Left ventricle myocardium inferior (tissue), 1 donor: ENCODE measurements around the gene HAND1. TPM values are rescaled to one million over a fixed set of nuclear protein-coding genes. Genes with fewer than 3 reads are reported as not detected.

Experiments used
- DNase-seq: peaks from one replicate; pipeline ENCODE4 v3.0.0-alpha.2; 2020
- H3K27ac ChIP-seq: fragments of 200-600 bp; replicated peaks from 2 replicates; pipeline ENCODE4 v1.8.0; 2021
- H3K27me3 ChIP-seq: fragments of 200-600 bp; 2 replicates; pipeline ENCODE4 v1.8.0; 2021; ENCODE audit warnings: low read depth
- H3K36me3 ChIP-seq: fragments of 200-600 bp; 2 replicates; pipeline ENCODE4 v1.8.0; 2021
- H3K4me1 ChIP-seq: fragments of 200-600 bp; 2 replicates; pipeline ENCODE4 v1.8.0; 2021
- H3K4me3 ChIP-seq: fragments of 200-600 bp; 2 replicates; pipeline ENCODE4 v1.8.0; 2021; ENCODE audit warnings: mild to moderate bottlenecking, moderate library complexity
- H3K9me3 ChIP-seq: fragments of 200-600 bp; replicated peaks from 2 replicates; pipeline ENCODE4 v1.8.0; 2021
- CTCF ChIP-seq: fragments of 200-600 bp; IDR thresholded peaks from 2 replicates; pipeline ENCODE4 v1.8.0; 2021; ENCODE audit warnings: antibody characterized with exemption, mild to moderate bottlenecking, borderline replicate concordance
- intact Hi-C: fragments of 100-400 bp; cut with micrococcal nuclease; formaldehyde crosslinking; loops from one replicate; pipeline ENCODE4 v1.11.0; 2022
- total RNA-seq: library from RNA; stranded (reverse); fragmentation: NEBNext Ultra II Directional; extraction: Animal tissue kit (Norgen Biotek cat#: 25700); gene quantifications from one replicate; pipeline ENCODE4 v1.2.1, GENCODE V29; 2021
- donor health status: DM: no; HTN: yes; CAD: no; lungs with severe emphysema.

The HAND1 gene
- total RNA-seq, 1 donor from 2014 or later: 26.2 TPM

- H3K9me3 ChIP-seq: no peaks in the 10 kb centered on the region
- no peak for DNase-seq
- intact Hi-C loops: no loop called here
- H3K4me3 ChIP-seq: no peak overlapping the region
- H3K27ac ChIP-seq: no peak overlapping the region
- H3K27me3 ChIP-seq: peaks cover 45% of the 10 kb centered on the region
- no peak for TF ChIP-seq CTCF
- H3K4me1 ChIP-seq: peaks cover 16% of the 10 kb centered on the region
- no peaks in the 10 kb centered on the region for H3K36me3 ChIP-seq
These were observed 45.1 kb upstream of the HAND1 start for GRCh38 chr5:154523104-154523503.

GRCh38 chr5:154522284-154522683 is 44.3 kb upstream of the HAND1 start:
- intact Hi-C loops: no loop called here

GRCh38 chr5:154521756-154522155 is 43.7 kb upstream of the HAND1 start:
- Histone ChIP-seq H3K4me3 (no peak overlapping the region), H3K27ac (no peak overlapping the region), H3K4me1 (peaks cover 16% of the 10 kb centered on the region), H3K27me3 (peaks cover 52% of the 10 kb centered on the region), H3K9me3 (no peaks in the 10 kb centered on the region), H3K36me3 (no peaks in the 10 kb centered on the region)
- intact Hi-C loops: no loop called here
- no peak for TF ChIP-seq CTCF
- no peak for DNase-seq

More at GRCh38 chr5:154522284-154522683, 44.3 kb upstream of the HAND1 start:
- Histone ChIP-seq H3K9me3 (no peaks in the 10 kb centered on the region), H3K4me3 (no peak overlapping the region), H3K4me1 (peaks cover 16% of the 10 kb centered on the region), H3K27ac (no peak overlapping the region), H3K27me3 (peaks cover 47% of the 10 kb centered on the region), H3K36me3 (no peaks in the 10 kb centered on the region)
- DNase-seq: no peak
- TF ChIP-seq CTCF: no peak

GRCh38 chr5:154520861-154521453 is 42.9 kb upstream of the HAND1 start:
- Histone ChIP-seq H3K36me3 (no peaks in the 10 kb centered on the region), H3K27me3 (peaks cover 58% of the 10 kb centered on the region), H3K4me1 (peaks cover 16% of the 10 kb centered on the region), H3K9me3 (no peaks in the 10 kb centered on the region), H3K4me3 (no peak overlapping the region), H3K27ac (no peak overlapping the region)
- intact Hi-C loops: no loop called here
- peak; percentile 67 for TF ChIP-seq CTCF
- no peak for DNase-seq

GRCh38 chr5:154519359-154519758 is 41.3 kb upstream of the HAND1 start:
- peaks cover 16% of the 10 kb centered on the region for H3K4me1 ChIP-seq
- no peak overlapping the region for H3K27ac ChIP-seq
- no peaks in the 10 kb centered on the region for H3K36me3 ChIP-seq
- intact Hi-C loops: no loop called here
- H3K27me3 ChIP-seq: peaks cover 74% of the 10 kb centered on the region
- DNase-seq: no peak
- no peak for TF ChIP-seq CTCF
- no peaks in the 10 kb centered on the region for H3K9me3 ChIP-seq
- no peak overlapping the region for H3K4me3 ChIP-seq
